Vagina (tissue), 2 donors: Measurements from ENCODE around the gene SSX7.
"Not testable (repeated sequence)": the region's sequence is repeated elsewhere in the genome, so short reads cannot be mapped to it uniquely, and the experiment has no call there.

Experiments used
- POLR2A ChIP-seq, 2 donors: fragments of 450-650 bp; IDR thresholded peaks; one replicate each; pipeline ENCODE4 v1.6.1; 2017; ENCODE audit warnings: antibody characterized with exemption in 2 of 2, mild to moderate bottlenecking in 2 of 2, moderate library complexity in 2 of 2
- POLR2AphosphoS5 ChIP-seq, 2 donors: sonication (generic); formaldehyde crosslinking; IDR thresholded peaks; one replicate each; pipeline ENCODE4 v1.9.0; 2017; ENCODE audit warnings: antibody characterized with exemption in 2 of 2, mild to moderate bottlenecking in 2 of 2, low read depth in 1 of 2; ENCODE audit not compliant: insufficient read depth in 1 of 2
- TF ChIP-seq, protein P1 (sequence below), 3 experiments: fragments of 450-650 bp in 2 of 3; fragments of 200-600 bp in 1 of 3; sonication (generic) in 1 of 3; IDR thresholded peaks; one replicate each; pipeline ENCODE4 v1.5.1; 2017 to 2019; ENCODE audit warnings: antibody characterized with exemption in 3 of 3, mild to moderate bottlenecking in 2 of 3, moderate library complexity in 2 of 3

- TF ChIP-seq POLR2A (IDR thresholded peaks at IDR 0.05); POLR2AphosphoS5 (IDR thresholded peaks at IDR 0.05; ENCODE audit: insufficient read depth in 1 of 2, low read depth in 1 of 2): not testable (repeated sequence)
- TF ChIP-seq, protein P1, sequence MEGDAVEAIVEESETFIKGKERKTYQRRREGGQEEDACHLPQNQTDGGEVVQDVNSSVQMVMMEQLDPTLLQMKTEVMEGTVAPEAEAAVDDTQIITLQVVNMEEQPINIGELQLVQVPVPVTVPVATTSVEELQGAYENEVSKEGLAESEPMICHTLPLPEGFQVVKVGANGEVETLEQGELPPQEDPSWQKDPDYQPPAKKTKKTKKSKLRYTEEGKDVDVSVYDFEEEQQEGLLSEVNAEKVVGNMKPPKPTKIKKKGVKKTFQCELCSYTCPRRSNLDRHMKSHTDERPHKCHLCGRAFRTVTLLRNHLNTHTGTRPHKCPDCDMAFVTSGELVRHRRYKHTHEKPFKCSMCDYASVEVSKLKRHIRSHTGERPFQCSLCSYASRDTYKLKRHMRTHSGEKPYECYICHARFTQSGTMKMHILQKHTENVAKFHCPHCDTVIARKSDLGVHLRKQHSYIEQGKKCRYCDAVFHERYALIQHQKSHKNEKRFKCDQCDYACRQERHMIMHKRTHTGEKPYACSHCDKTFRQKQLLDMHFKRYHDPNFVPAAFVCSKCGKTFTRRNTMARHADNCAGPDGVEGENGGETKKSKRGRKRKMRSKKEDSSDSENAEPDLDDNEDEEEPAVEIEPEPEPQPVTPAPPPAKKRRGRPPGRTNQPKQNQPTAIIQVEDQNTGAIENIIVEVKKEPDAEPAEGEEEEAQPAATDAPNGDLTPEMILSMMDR (IDR thresholded peaks at IDR 0.05): not testable (repeated sequence)
Measured at GRCh38 chrX:52655475-52655874, 775 bp upstream of the SSX7 start.
